GM12878 (cell line): ENCODE data around the gene SP3.

ENCODE experiments used
- TARDBP ChIP-seq: IDR thresholded peaks from 2 replicates; pipeline ENCODE4 v1.6.1; 2016; ENCODE audit warnings: borderline replicate concordance
- TF ChIP-seq, protein P1 (sequence below), 3 experiments: IDR thresholded peaks in 2 of 3; conservative IDR thresholded peaks in 1 of 3; 2 replicates each; pipeline ENCODE4 v1.5.1; 2011; ENCODE audit warnings: low read depth in 3 of 3, low read length in 3 of 3, mild to moderate bottlenecking in 3 of 3, control low read depth in 2 of 3, moderate library complexity in 2 of 3, inconsistent platforms in 1 of 3, mixed read lengths in 1 of 3; ENCODE audit not compliant: control insufficient read depth in 2 of 3, insufficient read depth in 1 of 3; ENCODE audit errors: extremely low read depth in 1 of 3

DNA sequence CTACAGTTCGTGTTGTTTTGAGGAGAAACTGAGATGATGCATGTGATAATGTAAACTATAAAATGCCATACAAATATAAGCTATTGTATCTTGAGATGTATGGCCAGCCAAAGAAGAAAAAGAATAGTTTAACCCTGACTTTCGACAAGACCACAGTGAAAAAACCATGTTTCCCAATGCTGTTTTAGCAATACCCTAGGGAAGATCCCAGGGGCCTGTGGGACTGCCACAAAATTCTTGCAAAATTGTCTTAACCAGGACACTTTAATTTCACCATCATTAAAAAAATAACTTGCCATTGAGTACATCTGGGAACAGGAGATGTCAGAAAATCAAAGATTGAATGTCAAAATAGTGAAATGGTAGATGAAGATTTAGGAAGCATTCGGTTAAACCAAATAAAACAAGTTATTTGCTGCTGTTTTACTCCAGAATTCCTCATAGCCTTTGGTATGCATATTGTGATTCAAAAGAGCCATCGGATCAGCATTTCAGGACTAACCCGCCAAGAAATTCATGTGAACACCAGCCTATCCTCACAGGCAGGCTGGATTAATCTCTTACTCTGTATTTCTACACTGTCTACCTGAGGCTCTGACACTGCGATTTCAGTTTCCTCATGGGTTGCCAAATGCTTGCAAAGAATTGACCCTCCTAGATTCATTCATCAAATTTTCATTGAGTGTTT, 49.0 kb upstream of the SP3 start:
- TF ChIP-seq, protein P1, sequence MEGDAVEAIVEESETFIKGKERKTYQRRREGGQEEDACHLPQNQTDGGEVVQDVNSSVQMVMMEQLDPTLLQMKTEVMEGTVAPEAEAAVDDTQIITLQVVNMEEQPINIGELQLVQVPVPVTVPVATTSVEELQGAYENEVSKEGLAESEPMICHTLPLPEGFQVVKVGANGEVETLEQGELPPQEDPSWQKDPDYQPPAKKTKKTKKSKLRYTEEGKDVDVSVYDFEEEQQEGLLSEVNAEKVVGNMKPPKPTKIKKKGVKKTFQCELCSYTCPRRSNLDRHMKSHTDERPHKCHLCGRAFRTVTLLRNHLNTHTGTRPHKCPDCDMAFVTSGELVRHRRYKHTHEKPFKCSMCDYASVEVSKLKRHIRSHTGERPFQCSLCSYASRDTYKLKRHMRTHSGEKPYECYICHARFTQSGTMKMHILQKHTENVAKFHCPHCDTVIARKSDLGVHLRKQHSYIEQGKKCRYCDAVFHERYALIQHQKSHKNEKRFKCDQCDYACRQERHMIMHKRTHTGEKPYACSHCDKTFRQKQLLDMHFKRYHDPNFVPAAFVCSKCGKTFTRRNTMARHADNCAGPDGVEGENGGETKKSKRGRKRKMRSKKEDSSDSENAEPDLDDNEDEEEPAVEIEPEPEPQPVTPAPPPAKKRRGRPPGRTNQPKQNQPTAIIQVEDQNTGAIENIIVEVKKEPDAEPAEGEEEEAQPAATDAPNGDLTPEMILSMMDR (IDR thresholded peaks at IDR 0.05 in 2 of 3, conservative IDR thresholded peaks at IDR 0.05 in 1 of 3; ENCODE audit: control insufficient read depth in 2 of 3, extremely low read depth in 1 of 3, insufficient read depth in 1 of 3, low read depth in 3 of 3, low read length in 3 of 3): no peak
- no peak for TF ChIP-seq TARDBP
